ENCODE measurements around the gene ZNF324B. TPM values are rescaled to one million over a fixed set of nuclear protein-coding genes. Genes with fewer than 3 reads are reported as not detected.
A peak's percentile ranks its signal among the peaks of the same experiment; 100 is the strongest.

Gene ZNF324B
- total RNA-seq, 4 donors from 2014 or later: 4.3 to 12.8 (median 8.6) TPM

GRCh38 chr19:58428617-58429016 is 22.8 kb upstream of the ZNF324B start:
- no peak for ATAC-seq
- TF ChIP-seq CTCF (IDR thresholded peaks at IDR 0.05): no peak
- no peak for TF ChIP-seq POLR2A (IDR thresholded peaks at IDR 0.05)
- TF ChIP-seq EP300 (IDR thresholded peaks at IDR 0.05): no peak
- no peak for TF ChIP-seq POLR2AphosphoS5 (IDR thresholded peaks at IDR 0.05)
- WGBS, 2 donors (ENCODE audit: low coverage in 1 of 2): no CpG with 5 or more reads among the region's 1 CpG
- Histone ChIP-seq H3K27me3 (no peaks in the 10 kb centered on the region), H3K9me3 (peaks cover 6 to 89% (median 18%) of the 10 kb centered on the region in 3 donors), H3K27ac (no peak overlapping the region), H3K4me1 (no peaks in the 10 kb centered on the region), H3K36me3 (peaks cover 0 to 31% of the 10 kb centered on the region in 2 donors), H3K4me3 (no peak overlapping the region)

- Histone ChIP-seq H3K27me3 (no peaks in the 10 kb centered on the region), H3K4me3 (no peak overlapping the region), H3K27ac (no peak overlapping the region), H3K4me1 (no peaks in the 10 kb centered on the region), H3K9me3 (peaks cover 6 to 99% (median 28%) of the 10 kb centered on the region in 3 donors), H3K36me3 (peaks cover 4 to 42% of the 10 kb centered on the region in 2 donors)
- TF ChIP-seq CTCF (IDR thresholded peaks at IDR 0.05) (no peak), POLR2AphosphoS5 (IDR thresholded peaks at IDR 0.05) (no peak), EP300 (IDR thresholded peaks at IDR 0.05) (no peak), POLR2A (IDR thresholded peaks at IDR 0.05) (no peak)
- ATAC-seq: no peak
Measured at GRCh38 chr19:58429745-58430144, 21.7 kb upstream of the ZNF324B start.

- ATAC-seq: no peak
- Histone ChIP-seq H3K27me3 (no peaks in the 10 kb centered on the region), H3K36me3 (peaks cover 7 to 84% of the 10 kb centered on the region in 2 donors), H3K4me1 (peaks cover 0 to 4% (median 0%) of the 10 kb centered on the region in 3 donors), H3K27ac (no peak overlapping the region), H3K4me3 (no peak overlapping the region), H3K9me3 (peaks cover 6 to 100% (median 32%) of the 10 kb centered on the region in 3 donors)
- TF ChIP-seq CTCF (IDR thresholded peaks at IDR 0.05) (no peak), POLR2AphosphoS5 (IDR thresholded peaks at IDR 0.05) (no peak), EP300 (IDR thresholded peaks at IDR 0.05) (no peak), POLR2A (IDR thresholded peaks at IDR 0.05) (no peak)
- WGBS, 2 donors (ENCODE audit: low coverage in 1 of 2): 92 to 100% methylated on average over 2 of the region's 2 CpGs
Measured at GRCh38 chr19:58434217-58434616, 17.2 kb upstream of the ZNF324B start.

- Histone ChIP-seq H3K36me3 (peaks cover 1 to 42% of the 10 kb centered on the region in 2 donors), H3K4me3 (peak within 1 kb of the TSS; percentile 60 to 76), H3K27me3 (no peaks in the 10 kb centered on the region), H3K27ac (peak within 1 kb of the TSS; percentile 49 to 95 (median 82)), H3K4me1 (peaks cover 0 to 21% (median 10%) of the 10 kb centered on the region in 3 donors), H3K9me3 (peaks cover 0 to 49% (median 3%) of the 10 kb centered on the region in 3 donors)
- TF ChIP-seq POLR2A (IDR thresholded peaks at IDR 0.05) (peak; percentile 35 to 38), EP300 (IDR thresholded peaks at IDR 0.05) (no peak), POLR2AphosphoS5 (IDR thresholded peaks at IDR 0.05) (peak; percentile 67), CTCF (IDR thresholded peaks at IDR 0.05) (no peak)
- no CpG with 5 or more reads among the region's 59 CpGs for WGBS, 2 donors (ENCODE audit: low coverage in 1 of 2)
- ATAC-seq: peak; percentile 99
Measured at GRCh38 chr19:58439576-58440554, 11.6 kb upstream of the ZNF324B start, which contains the start of gene ZNF132. ZNF132 (minus strand) TSS chr19:58440153; CDS start chr19:58439821, 332 bp downstream.
